ENCODE data around the gene KCNK5.

DNA sequence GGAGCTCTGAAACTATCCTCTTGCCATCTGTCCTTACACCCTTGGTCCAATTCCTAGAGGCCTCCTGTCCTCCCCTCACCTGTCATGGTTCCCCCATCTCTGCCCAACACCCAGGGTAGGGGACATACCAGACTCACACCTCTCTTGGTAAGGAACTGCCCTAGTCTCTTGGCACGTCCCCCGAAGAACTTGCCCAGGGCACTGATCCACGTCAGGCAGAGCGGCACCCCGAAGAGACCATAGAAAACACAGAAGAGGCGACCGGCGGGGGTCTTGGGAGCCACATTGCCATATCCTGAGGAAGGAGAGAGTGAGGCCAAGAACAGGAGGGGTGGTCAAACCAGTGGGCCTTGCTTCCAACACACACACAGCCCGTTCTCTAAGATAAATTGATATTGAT lies 34.8 kb downstream of the KCNK5 start:
- TF ChIP-seq, protein P1, sequence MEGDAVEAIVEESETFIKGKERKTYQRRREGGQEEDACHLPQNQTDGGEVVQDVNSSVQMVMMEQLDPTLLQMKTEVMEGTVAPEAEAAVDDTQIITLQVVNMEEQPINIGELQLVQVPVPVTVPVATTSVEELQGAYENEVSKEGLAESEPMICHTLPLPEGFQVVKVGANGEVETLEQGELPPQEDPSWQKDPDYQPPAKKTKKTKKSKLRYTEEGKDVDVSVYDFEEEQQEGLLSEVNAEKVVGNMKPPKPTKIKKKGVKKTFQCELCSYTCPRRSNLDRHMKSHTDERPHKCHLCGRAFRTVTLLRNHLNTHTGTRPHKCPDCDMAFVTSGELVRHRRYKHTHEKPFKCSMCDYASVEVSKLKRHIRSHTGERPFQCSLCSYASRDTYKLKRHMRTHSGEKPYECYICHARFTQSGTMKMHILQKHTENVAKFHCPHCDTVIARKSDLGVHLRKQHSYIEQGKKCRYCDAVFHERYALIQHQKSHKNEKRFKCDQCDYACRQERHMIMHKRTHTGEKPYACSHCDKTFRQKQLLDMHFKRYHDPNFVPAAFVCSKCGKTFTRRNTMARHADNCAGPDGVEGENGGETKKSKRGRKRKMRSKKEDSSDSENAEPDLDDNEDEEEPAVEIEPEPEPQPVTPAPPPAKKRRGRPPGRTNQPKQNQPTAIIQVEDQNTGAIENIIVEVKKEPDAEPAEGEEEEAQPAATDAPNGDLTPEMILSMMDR (IDR thresholded peaks at IDR 0.05), result no peak
- TF ChIP-seq, protein P2, sequence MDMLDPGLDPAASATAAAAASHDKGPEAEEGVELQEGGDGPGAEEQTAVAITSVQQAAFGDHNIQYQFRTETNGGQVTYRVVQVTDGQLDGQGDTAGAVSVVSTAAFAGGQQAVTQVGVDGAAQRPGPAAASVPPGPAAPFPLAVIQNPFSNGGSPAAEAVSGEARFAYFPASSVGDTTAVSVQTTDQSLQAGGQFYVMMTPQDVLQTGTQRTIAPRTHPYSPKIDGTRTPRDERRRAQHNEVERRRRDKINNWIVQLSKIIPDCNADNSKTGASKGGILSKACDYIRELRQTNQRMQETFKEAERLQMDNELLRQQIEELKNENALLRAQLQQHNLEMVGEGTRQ (IDR thresholded peaks at IDR 0.05), result no peak
- TF ChIP-seq SMC3 (IDR thresholded peaks at IDR 0.05), result no peak
- TF ChIP-seq HDAC2 (IDR thresholded peaks at IDR 0.05), result no peak
